CD4-positive, alpha-beta T cell (primary cell): Measurements from ENCODE around the gene MAPKAP1. TPM values are rescaled to one million over a fixed set of nuclear protein-coding genes. Genes with fewer than 3 reads are reported as not detected.

Experiments
- ATAC-seq: fragments of 200-7000 bp; cut with Tn5 transposase; one replicate; pipeline ENCODE4 v1.10.0; 2022; ENCODE audit warnings: mild to moderate bottlenecking; ENCODE audit not compliant: poor library complexity
- CTCF ChIA-PET: fragments of 350-600 bp; sonication (Branson Sonifier 250); formaldehyde crosslinking; loops from one replicate; lab custom pipeline; 2021; ENCODE audit warnings: antibody characterized with exemption, inconsistent platforms; lab: Charles Lee
- POLR2A ChIA-PET: fragments of 350-600 bp; sonication (Branson Sonifier 250); formaldehyde crosslinking; loops from one replicate; lab custom pipeline; 2021; ENCODE audit warnings: antibody characterized with exemption, inconsistent platforms; lab: Charles Lee
- DNase-seq, 14 experiments: peaks; one replicate each; pipeline ENCODE4 v3.0.0-alpha.2; 2013 to 2020; ENCODE audit warnings: mixed read lengths in 2 of 14
- H3K27ac ChIP-seq, 2 donors: one replicate each; pipeline versions ENCODE4 v1.5.1 to v1.7.0; 2013; ENCODE audit warnings: low read length in 2 of 2, low read depth in 1 of 2, mild to moderate bottlenecking in 1 of 2
- H3K27me3 ChIP-seq, 2 experiments: 1 replicate in 1 of 2; 2 replicates in 1 of 2; pipeline versions ENCODE4 v1.6.1 to v1.7.0; 2013; ENCODE audit warnings: low read length in 2 of 2, control low read depth in 1 of 2, mild to moderate bottlenecking in 1 of 2, moderate library complexity in 1 of 2; ENCODE audit not compliant: insufficient read depth in 2 of 2, control insufficient read depth in 1 of 2
- H3K36me3 ChIP-seq: one replicate; pipeline ENCODE4 v1.6.1; 2013; ENCODE audit warnings: low read length, control low read depth; ENCODE audit not compliant: insufficient read depth
- H3K4me1 ChIP-seq: one replicate; pipeline ENCODE4 v1.6.1; 2013; ENCODE audit warnings: low read length, control low read depth; ENCODE audit not compliant: insufficient read depth
- H3K4me3 ChIP-seq: one replicate; pipeline ENCODE4 v1.5.1; 2013; ENCODE audit warnings: mild to moderate bottlenecking, low read length, moderate library complexity
- H3K9me3 ChIP-seq, 2 experiments: 1 replicate in 1 of 2; 2 replicates in 1 of 2; pipeline versions ENCODE4 v1.6.1 to v1.7.0; 2013; ENCODE audit warnings: low read length in 2 of 2, mild to moderate bottlenecking in 2 of 2, control low read depth in 1 of 2, moderate library complexity in 1 of 2; ENCODE audit not compliant: control insufficient read depth in 1 of 2, insufficient read depth in 1 of 2
- H3K27ac Mint-ChIP-seq: one replicate; pipeline ENCODE4 v1.8.0; 2020; ENCODE audit warnings: mixed read lengths
- H3K27me3 Mint-ChIP-seq: one replicate; pipeline ENCODE4 v1.8.0; 2021; ENCODE audit warnings: mixed read lengths
- H3K36me3 Mint-ChIP-seq: one replicate; pipeline ENCODE4 v1.8.0; 2021; ENCODE audit warnings: low read depth, mixed read lengths
- H3K4me1 Mint-ChIP-seq: one replicate; pipeline ENCODE4 v1.8.0; 2021; ENCODE audit warnings: low read depth, mixed read lengths
- H3K4me3 Mint-ChIP-seq: one replicate; pipeline ENCODE4 v1.8.0; 2020; ENCODE audit warnings: mild to moderate bottlenecking, mixed read lengths
- H3K9me3 Mint-ChIP-seq: one replicate; pipeline ENCODE4 v1.8.0; 2020; ENCODE audit warnings: mixed read lengths
- CTCF ChIP-seq: fragments of 200-600 bp; IDR thresholded peaks from one replicate; pipeline ENCODE4 v1.8.0; 2022; ENCODE audit warnings: antibody characterized with exemption, mild to moderate bottlenecking
- intact Hi-C, 2 experiments: fragments of 100-400 bp; cut with DNase I in 1 of 2; cut with micrococcal nuclease in 1 of 2; formaldehyde crosslinking; loops; one replicate each; pipeline versions ENCODE4 v1.15.1 to v1.9.0; 2023 to 2025; cut with DNase I, micrococcal nuclease
- total RNA-seq, 174 experiments: library from RNA in 2 of 174; stranded (reverse) in 2 of 174; gene quantifications; one replicate each; pipeline ENCODE4 v1.2.3 and lab custom pipeline; 2021 to 2026

Gene MAPKAP1
- total RNA-seq, 2 experiments from 2014 or later = 40.3 to 44.9 TPM

DNA sequence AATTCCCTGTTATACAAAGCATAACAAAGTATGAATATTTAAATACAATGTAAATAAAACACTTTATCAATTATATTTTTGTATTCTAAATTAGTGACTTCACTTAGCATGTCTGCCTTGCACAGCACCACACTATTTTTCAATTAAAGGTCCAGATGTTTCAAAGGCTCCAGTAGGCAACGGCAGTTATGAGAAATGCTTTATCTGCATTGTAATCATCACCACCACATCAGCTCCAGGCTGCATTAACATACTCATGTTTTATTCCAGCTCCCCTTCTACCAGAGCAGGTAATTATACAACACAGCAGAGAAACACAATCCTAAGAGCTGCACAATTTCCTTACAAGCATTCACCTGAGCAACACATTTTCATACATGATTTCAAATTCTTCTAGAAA is 102.8 kb downstream of the MAPKAP1 start:
- intact Hi-C loops = no loop called here
- Mint-ChIP-seq H3K36me3 (no peaks in the 10 kb centered on the region), H3K4me1 (peaks cover 55% of the 10 kb centered on the region), H3K4me3 (no peak overlapping the region), H3K27me3 (no peaks in the 10 kb centered on the region), H3K27ac (no peak overlapping the region), H3K9me3 (no peaks in the 10 kb centered on the region)
- no peaks in the 10 kb centered on the region for H3K27me3 ChIP-seq
- no peaks in the 10 kb centered on the region for H3K36me3 ChIP-seq
- no peak for DNase-seq
- no peak for ATAC-seq
- H3K4me1 ChIP-seq = no peaks in the 10 kb centered on the region
- peaks cover 0 to 3% of the 10 kb centered on the region in 2 experiments for H3K9me3 ChIP-seq
- POLR2A ChIA-PET = no interaction called here
- no peak overlapping the region for H3K27ac ChIP-seq
- no peak for TF ChIP-seq CTCF
- no peak overlapping the region for H3K4me3 ChIP-seq
- CTCF ChIA-PET = no interaction called here

- no peak for ATAC-seq
- H3K9me3 Mint-ChIP-seq = no peaks in the 10 kb centered on the region
Observed at GRCh38 chr9:125603478-125604021, 103.5 kb downstream of the MAPKAP1 start.

GRCh38 chr9:125601961-125602360 is 105.0 kb downstream of the MAPKAP1 start:
- TF ChIP-seq CTCF = no peak
- no peaks in the 10 kb centered on the region for H3K9me3 Mint-ChIP-seq
- no peak overlapping the region for H3K27ac ChIP-seq
- peaks cover 0 to 3% of the 10 kb centered on the region in 2 experiments for H3K9me3 ChIP-seq
- no peaks in the 10 kb centered on the region for H3K27me3 ChIP-seq
- no peaks in the 10 kb centered on the region for H3K36me3 ChIP-seq
- H3K27me3 Mint-ChIP-seq = no peaks in the 10 kb centered on the region
- H3K4me3 ChIP-seq = no peak overlapping the region
- DNase-seq (no peak), ATAC-seq (no peak)
- ChIA-PET CTCF (interaction anchor here (0.6 kb wide), 1 partner anchor 10 kb away, joined by 3 read pairs; no protein-coding TSS in a partner anchor), POLR2A (no interaction called here)
- intact Hi-C loops = no loop called here
- no peaks in the 10 kb centered on the region for H3K4me1 ChIP-seq
- H3K27ac Mint-ChIP-seq = no peak overlapping the region
- H3K4me3 Mint-ChIP-seq = no peak overlapping the region
- H3K36me3 Mint-ChIP-seq = no peaks in the 10 kb centered on the region
- H3K4me1 Mint-ChIP-seq = peaks cover 51% of the 10 kb centered on the region

More at GRCh38 chr9:125603478-125604021, 103.5 kb downstream of the MAPKAP1 start:
- Mint-ChIP-seq H3K36me3 (no peaks in the 10 kb centered on the region), H3K4me1 (peaks cover 52% of the 10 kb centered on the region), H3K27me3 (no peaks in the 10 kb centered on the region), H3K27ac (no peak overlapping the region), H3K4me3 (no peak overlapping the region)
- Histone ChIP-seq H3K4me3 (no peak overlapping the region), H3K4me1 (no peaks in the 10 kb centered on the region), H3K36me3 (no peaks in the 10 kb centered on the region), H3K9me3 (peaks cover 0 to 3% of the 10 kb centered on the region in 2 experiments), H3K27ac (no peak overlapping the region), H3K27me3 (no peaks in the 10 kb centered on the region)
- POLR2A ChIA-PET = no interaction called here
- CTCF ChIA-PET = no interaction called here
- DNase-seq = no peak
- intact Hi-C loops = no loop called here
- TF ChIP-seq CTCF = no peak
